SU-DHL-6 (cell line): Measurements from ENCODE around the gene C4orf46.

Experiments
- H2AFZ ChIP-seq: fragments of 200-600 bp; sonication (generic); 2 replicates; pipeline ENCODE4 v1.6.1; 2014; ENCODE audit warnings: low read depth, mild to moderate bottlenecking, moderate library complexity, mixed read lengths, antibody characterized with exemption, low read length; ENCODE audit not compliant: severe bottlenecking
- H3F3A ChIP-seq: fragments of 200-600 bp; shearing (Covaris generic); 2 replicates; pipeline ENCODE4 v1.6.0; 2016; ENCODE audit warnings: antibody characterized with exemption, mild to moderate bottlenecking; ENCODE audit not compliant: insufficient read depth
- H3K27ac ChIP-seq: fragments of 200-600 bp; sonication (generic); 2 replicates; pipeline ENCODE4 v1.5.1; 2016; ENCODE audit warnings: low read depth, mild to moderate bottlenecking, low read length, moderate library complexity, mixed read lengths
- H3K27me3 ChIP-seq: fragments of 200-600 bp; sonication (generic), shearing (Covaris generic); 2 replicates; pipeline ENCODE4 v1.6.0; 2014; ENCODE audit warnings: mild to moderate bottlenecking, low read length
- H3K36me3 ChIP-seq: fragments of 200-600 bp; sonication (generic); 2 replicates; pipeline ENCODE4 v1.6.1; 2014; ENCODE audit warnings: mild to moderate bottlenecking, low read length, mixed read lengths
- H3K4me2 ChIP-seq: fragments of 300-600, 200-600 bp; shearing (Covaris generic), sonication (generic); 2 replicates; pipeline ENCODE4 v1.6.0; 2014; ENCODE audit warnings: low read length, low read depth, mild to moderate bottlenecking; ENCODE audit not compliant: poor library complexity, severe bottlenecking
- H3K4me3 ChIP-seq: fragments of 200-600 bp; sonication (generic); 2 replicates; pipeline ENCODE4 v1.5.1; 2014; ENCODE audit warnings: antibody characterized with exemption, low read length, mild to moderate bottlenecking, mixed read lengths; ENCODE audit not compliant: insufficient read depth, poor library complexity, severe bottlenecking
- H3K79me2 ChIP-seq: fragments of 200-600 bp; sonication (generic); 2 replicates; pipeline ENCODE4 v1.6.1; 2014; ENCODE audit warnings: mild to moderate bottlenecking, low read length, moderate library complexity; ENCODE audit not compliant: insufficient read depth
- H3K9ac ChIP-seq: fragments of 200-600 bp; sonication (generic); 2 replicates; pipeline ENCODE4 v1.7.0; 2014; ENCODE audit warnings: mild to moderate bottlenecking, low read length
- H3K9me2 ChIP-seq: fragments of 200-600 bp; sonication (generic); replicated peaks from 2 replicates; pipeline ENCODE4 v1.6.1; 2014; ENCODE audit warnings: low read length; ENCODE audit not compliant: insufficient read depth
- H3K9me3 ChIP-seq: fragments of 200-600 bp; sonication (generic); 2 replicates; pipeline ENCODE4 v1.6.1; 2014; ENCODE audit warnings: low read length, mixed read lengths; ENCODE audit not compliant: insufficient read depth
- H4K20me1 ChIP-seq: fragments of 200-600 bp; sonication (generic); 2 replicates; pipeline ENCODE4 v1.6.1; 2014; ENCODE audit warnings: low read depth, mild to moderate bottlenecking, antibody characterized with exemption, low read length, moderate library complexity, mixed read lengths
- CTCF ChIP-seq: fragments of 200-600 bp; sonication (generic); IDR thresholded peaks from one replicate; pipeline ENCODE4 v1.5.1; 2017; ENCODE audit warnings: antibody characterized with exemption, mild to moderate bottlenecking, low read length, moderate library complexity; ENCODE audit not compliant: insufficient read depth, poor library complexity, severe bottlenecking
- EZH2phosphoT487 ChIP-seq: fragments of 200-600 bp; sonication (generic), shearing (Covaris generic); conservative IDR thresholded peaks from 2 replicates; pipeline ENCODE4 v1.6.1; 2018; ENCODE audit warnings: mild to moderate bottlenecking, antibody characterized with exemption, low read length, moderate library complexity, mixed read lengths

C4orf46 gene

GRCh38 chr4:158682066-158682465 lies 10.4 kb upstream of the C4orf46 start:
- H4K20me1 ChIP-seq = no peaks in the 10 kb centered on the region
- no peak overlapping the region for H2AFZ ChIP-seq
- H3K9me2 ChIP-seq = no peaks in the 10 kb centered on the region
- no peak for TF ChIP-seq EZH2phosphoT487
- TF ChIP-seq CTCF = no peak
- H3K27ac ChIP-seq = no peak overlapping the region
- no peak overlapping the region for H3K4me3 ChIP-seq
- H3K27me3 ChIP-seq = no peaks in the 10 kb centered on the region
- H3K4me2 ChIP-seq = no peak overlapping the region
- no peaks in the 10 kb centered on the region for H3K9me3 ChIP-seq
- no peaks in the 10 kb centered on the region for H3F3A ChIP-seq
- H3K79me2 ChIP-seq = no peaks in the 10 kb centered on the region
- no peak overlapping the region for H3K9ac ChIP-seq
- no peaks in the 10 kb centered on the region for H3K36me3 ChIP-seq

DNA sequence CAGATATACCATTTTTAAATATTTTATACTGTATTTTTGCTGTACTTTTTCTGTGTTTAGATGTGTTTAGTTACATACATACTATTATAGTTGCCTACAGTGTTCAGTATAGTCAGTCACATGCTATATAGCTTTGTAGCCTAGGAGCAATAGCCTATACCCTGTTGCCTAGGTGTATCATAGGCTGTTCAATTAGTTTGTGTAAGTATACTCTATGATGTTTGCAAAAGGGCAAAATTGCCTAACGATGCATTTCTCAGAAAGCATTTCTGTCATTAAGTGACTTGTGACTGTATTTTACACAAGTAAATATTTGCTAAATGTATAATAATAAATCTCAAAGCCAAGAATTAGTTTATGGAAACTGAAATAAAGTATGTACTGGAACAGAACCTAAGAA lies 9.9 kb upstream of the C4orf46 start:
- no peaks in the 10 kb centered on the region for H3K9me2 ChIP-seq
- H4K20me1 ChIP-seq = no peaks in the 10 kb centered on the region
- no peak overlapping the region for H3K9ac ChIP-seq
- no peaks in the 10 kb centered on the region for H3K27me3 ChIP-seq
- H3K4me2 ChIP-seq = no peak overlapping the region
- H2AFZ ChIP-seq = no peak overlapping the region
- H3K4me3 ChIP-seq = no peak overlapping the region
- H3K36me3 ChIP-seq = no peaks in the 10 kb centered on the region
- no peak overlapping the region for H3K27ac ChIP-seq
- H3K79me2 ChIP-seq = no peaks in the 10 kb centered on the region
- TF ChIP-seq CTCF (no peak), EZH2phosphoT487 (no peak)
- H3K9me3 ChIP-seq = no peaks in the 10 kb centered on the region
- H3F3A ChIP-seq = no peaks in the 10 kb centered on the region

GRCh38 chr4:158678767-158679166 lies 7.1 kb upstream of the C4orf46 start:
- Histone ChIP-seq H3K4me2 (no peak overlapping the region), H3K9me3 (no peaks in the 10 kb centered on the region), H2AFZ (no peak overlapping the region), H3K27me3 (no peaks in the 10 kb centered on the region), H3F3A (no peaks in the 10 kb centered on the region), H3K36me3 (no peaks in the 10 kb centered on the region), H3K27ac (no peak overlapping the region), H4K20me1 (no peaks in the 10 kb centered on the region), H3K9me2 (no peaks in the 10 kb centered on the region), H3K9ac (no peak overlapping the region), H3K4me3 (no peak overlapping the region), H3K79me2 (no peaks in the 10 kb centered on the region; the same call in 1 of the 2 replicates)
- TF ChIP-seq EZH2phosphoT487 (no peak), CTCF (no peak)

DNA sequence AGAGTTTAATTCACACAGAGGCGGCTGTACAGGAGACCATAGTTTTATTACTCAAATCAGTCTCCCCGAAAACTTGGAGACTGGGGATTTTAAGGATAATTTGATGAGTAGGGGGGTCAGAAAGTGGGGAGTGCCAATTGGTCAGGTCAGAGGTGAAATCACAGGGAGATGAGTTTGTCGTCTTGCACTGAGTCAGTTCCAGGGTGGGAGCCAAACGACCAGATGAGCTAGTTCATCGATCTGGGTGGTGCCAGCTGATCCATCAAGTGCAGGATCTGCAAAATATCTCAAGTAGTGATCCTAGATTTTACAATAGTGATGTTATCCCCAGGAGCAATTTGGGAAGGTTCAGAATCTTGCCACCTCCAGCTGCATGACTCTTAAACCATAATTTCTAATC lies 4.4 kb upstream of the C4orf46 start:
- no peak overlapping the region for H3K9ac ChIP-seq
- H3K27ac ChIP-seq = no peak overlapping the region
- no peaks in the 10 kb centered on the region for H3K27me3 ChIP-seq
- TF ChIP-seq EZH2phosphoT487 (no peak), CTCF (no peak)
- H3K9me3 ChIP-seq = no peaks in the 10 kb centered on the region
- no peak overlapping the region for H3K4me2 ChIP-seq
- no peak overlapping the region for H3K4me3 ChIP-seq
- no peaks in the 10 kb centered on the region for H3K36me3 ChIP-seq
- no peaks in the 10 kb centered on the region for H3K9me2 ChIP-seq
- H3F3A ChIP-seq = no peaks in the 10 kb centered on the region
- no peak overlapping the region for H2AFZ ChIP-seq
- H3K79me2 ChIP-seq = peaks cover 9% of the 10 kb centered on the region
- H4K20me1 ChIP-seq = no peaks in the 10 kb centered on the region
